NCI-H446 (cell line): ENCODE results near the gene ANKRD63.

ENCODE experiments used
- DNase-seq, 2 experiments: peaks; one replicate each; lab custom pipeline; 2025; lab: John Stamatoyannopoulos, UW

The ANKRD63 gene

GRCh38 chr15:40295877-40296560 lies 13.2 kb upstream of the ANKRD63 start:
- DNase-seq: no peak

GRCh38 chr15:40295297-40295696 lies 12.4 kb upstream of the ANKRD63 start:
- DNase-seq: no peak

GRCh38 chr15:40293905-40294895 lies 11.3 kb upstream of the ANKRD63 start:
- DNase-seq: no peak

- no peak for DNase-seq
Observed at GRCh38 chr15:40293006-40293405, 10.1 kb upstream of the ANKRD63 start.

- no peak for DNase-seq
Observed at GRCh38 chr15:40292246-40292645, 9.4 kb upstream of the ANKRD63 start.

- DNase-seq: no peak
Observed at GRCh38 chr15:40290918-40291574, 8.2 kb upstream of the ANKRD63 start.

- DNase-seq: no peak
Observed at GRCh38 chr15:40290545-40290917, 7.7 kb upstream of the ANKRD63 start.

- no peak for DNase-seq
Observed at GRCh38 chr15:40289140-40289775, 6.4 kb upstream of the ANKRD63 start.

GRCh38 chr15:40287968-40288367 lies 5.1 kb upstream of the ANKRD63 start:
- no peak for DNase-seq

GRCh38 chr15:40287505-40287904 lies 4.6 kb upstream of the ANKRD63 start:
- DNase-seq: no peak

- DNase-seq: no peak
Observed at GRCh38 chr15:40286794-40287193, 3.9 kb upstream of the ANKRD63 start.

GRCh38 chr15:40286061-40286532 lies 3.2 kb upstream of the ANKRD63 start:
- DNase-seq: no peak

- no peak for DNase-seq
Observed at GRCh38 chr15:40285554-40286011, 2.7 kb upstream of the ANKRD63 start.

GRCh38 chr15:40285151-40285550 lies 2.3 kb upstream of the ANKRD63 start:
- DNase-seq: no peak

GRCh38 chr15:40283615-40284300 lies 894 bp upstream of the ANKRD63 start:
- no peak for DNase-seq

GRCh38 chr15:40282147-40282868 lies 556 bp downstream of the ANKRD63 start:
- peak in 1 of 2 experiments; percentile 49 for DNase-seq

GRCh38 chr15:40281801-40282146 lies 1.1 kb downstream of the ANKRD63 start:
- no peak for DNase-seq

GRCh38 chr15:40281057-40281800 lies 1.6 kb downstream of the ANKRD63 start:
- DNase-seq: no peak

GRCh38 chr15:40280260-40281056 lies 2.4 kb downstream of the ANKRD63 start:
- DNase-seq: no peak
